Fibroblast of villous mesenchyme (primary cell): ENCODE measurements around the gene ZSWIM6. TPM values are rescaled to one million over a fixed set of nuclear protein-coding genes. Genes with fewer than 3 reads are reported as not detected.
"Not testable (repeated sequence)": the region's sequence is repeated elsewhere in the genome, so short reads cannot be mapped to it uniquely, and the experiment has no call there.

Experiments used
- DNase-seq: peaks from one replicate; pipeline ENCODE4 v3.0.0-alpha.2; 2010; ENCODE audit warnings: low read depth
- H3K4me3 ChIP-seq: 2 replicates; pipeline ENCODE4 v1.5.1; 2011; ENCODE audit warnings: low read depth, mild to moderate bottlenecking, low read length
- total RNA-seq: library from RNA; depleted of rRNA; stranded (reverse); fragments of >200 nt; gene quantifications from 2 replicates; pipeline ENCODE4 v1.2.3, GENCODE V29; 2012
- TF ChIP-seq, protein P1 (sequence below): IDR thresholded peaks from 2 replicates; pipeline ENCODE4 v1.5.1; 2012; ENCODE audit warnings: low read depth, mild to moderate bottlenecking, low read length; ENCODE audit not compliant: insufficient read depth

Gene ZSWIM6
- total RNA-seq, 1 donor = 16.4 TPM

GRCh38 chr5:61402244-61402823 is 70.3 kb downstream of the ZSWIM6 start:
- H3K4me3 ChIP-seq = no peak overlapping the region
- TF ChIP-seq, protein P1, sequence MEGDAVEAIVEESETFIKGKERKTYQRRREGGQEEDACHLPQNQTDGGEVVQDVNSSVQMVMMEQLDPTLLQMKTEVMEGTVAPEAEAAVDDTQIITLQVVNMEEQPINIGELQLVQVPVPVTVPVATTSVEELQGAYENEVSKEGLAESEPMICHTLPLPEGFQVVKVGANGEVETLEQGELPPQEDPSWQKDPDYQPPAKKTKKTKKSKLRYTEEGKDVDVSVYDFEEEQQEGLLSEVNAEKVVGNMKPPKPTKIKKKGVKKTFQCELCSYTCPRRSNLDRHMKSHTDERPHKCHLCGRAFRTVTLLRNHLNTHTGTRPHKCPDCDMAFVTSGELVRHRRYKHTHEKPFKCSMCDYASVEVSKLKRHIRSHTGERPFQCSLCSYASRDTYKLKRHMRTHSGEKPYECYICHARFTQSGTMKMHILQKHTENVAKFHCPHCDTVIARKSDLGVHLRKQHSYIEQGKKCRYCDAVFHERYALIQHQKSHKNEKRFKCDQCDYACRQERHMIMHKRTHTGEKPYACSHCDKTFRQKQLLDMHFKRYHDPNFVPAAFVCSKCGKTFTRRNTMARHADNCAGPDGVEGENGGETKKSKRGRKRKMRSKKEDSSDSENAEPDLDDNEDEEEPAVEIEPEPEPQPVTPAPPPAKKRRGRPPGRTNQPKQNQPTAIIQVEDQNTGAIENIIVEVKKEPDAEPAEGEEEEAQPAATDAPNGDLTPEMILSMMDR = no peak
- no peak for DNase-seq

DNA sequence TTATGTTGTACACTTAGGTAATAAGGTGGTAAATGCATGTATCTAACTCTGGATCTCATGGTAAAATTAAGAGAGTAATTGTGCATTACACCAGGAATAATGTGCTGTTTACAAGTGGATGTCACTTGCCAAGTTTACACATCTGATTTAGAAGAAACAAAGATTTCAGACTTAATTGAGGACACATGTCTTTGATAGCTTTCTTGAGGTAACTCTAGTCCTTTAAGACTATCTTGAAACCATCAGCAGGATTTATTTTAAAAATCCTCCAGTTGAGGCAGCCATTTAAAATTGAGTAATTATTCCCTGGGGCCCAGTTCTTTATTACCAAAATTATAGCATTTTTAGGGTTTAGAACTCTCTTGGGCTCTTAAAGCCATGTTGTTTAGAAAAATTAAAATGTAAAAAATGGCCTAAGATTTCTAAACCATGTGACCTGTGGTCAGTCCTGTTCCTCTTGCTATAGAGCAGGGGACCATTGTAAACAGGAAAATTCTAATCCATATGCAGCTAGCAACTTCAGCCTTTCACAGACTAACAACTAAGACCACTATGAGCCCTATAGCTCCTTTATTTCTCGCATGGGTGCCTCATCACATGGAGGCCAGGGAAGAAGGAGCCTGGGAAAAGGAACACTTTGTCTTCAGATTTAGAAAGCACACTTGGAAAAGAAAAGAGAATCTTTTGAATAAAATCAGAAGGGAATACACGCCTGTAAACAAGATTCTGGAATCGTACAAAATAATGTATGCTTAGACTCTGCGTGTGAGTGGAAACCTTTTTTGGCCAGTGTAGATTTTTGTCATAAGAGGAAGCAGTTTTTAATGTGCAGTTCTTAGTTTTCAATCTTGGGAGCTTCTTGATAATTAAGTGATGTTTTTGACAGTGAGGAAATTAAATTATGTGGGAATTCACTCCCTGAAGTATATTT is 71.2 kb downstream of the ZSWIM6 start:
- DNase-seq = peak; percentile 56
- TF ChIP-seq, protein P1 = no peak
- H3K4me3 ChIP-seq = no peak overlapping the region

DNA sequence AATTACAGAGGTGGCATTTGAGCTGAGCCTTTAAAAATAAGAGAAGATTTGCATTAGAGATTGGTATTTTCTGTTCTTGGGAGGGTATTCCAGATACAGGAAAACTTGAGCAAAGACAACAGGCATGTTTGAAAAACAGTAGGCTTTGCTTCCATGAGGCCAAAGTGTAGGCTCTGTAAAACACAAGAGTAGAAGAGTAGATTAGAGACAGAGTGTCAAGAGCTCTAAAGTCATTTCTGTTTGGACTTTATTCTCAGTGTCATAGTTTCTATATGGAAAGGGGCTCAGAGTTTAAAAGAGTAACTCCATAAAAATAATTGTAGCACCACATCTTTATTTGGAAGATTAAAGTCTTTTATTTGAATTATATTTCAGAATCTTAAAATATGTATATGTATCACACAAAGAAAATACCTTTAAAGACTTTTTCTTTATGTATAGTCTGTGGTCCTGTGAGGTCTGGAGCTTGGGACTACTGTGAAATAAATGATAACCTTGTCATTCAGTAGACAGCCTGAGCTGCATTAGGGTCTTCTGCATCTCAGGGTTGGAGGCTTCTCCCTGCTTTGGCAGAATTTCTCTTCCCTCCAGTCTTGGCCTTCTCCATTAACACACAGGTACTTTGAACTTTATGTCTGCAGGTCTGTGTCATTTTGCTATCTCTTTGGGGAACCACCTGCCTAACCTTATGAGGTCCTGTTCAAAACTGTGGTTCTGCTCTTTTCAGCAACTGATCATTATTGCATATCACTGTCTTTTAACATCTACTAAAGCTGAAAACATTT is 73.6 kb downstream of the ZSWIM6 start:
- DNase-seq = no peak
- no peak overlapping the region for H3K4me3 ChIP-seq
- TF ChIP-seq, protein P1 = no peak

- not testable (repeated sequence) for DNase-seq, H3K4me3 ChIP-seq
These were observed 74.4 kb downstream of the ZSWIM6 start for GRCh38 chr5:61406497-61406896.

GRCh38 chr5:61407706-61408270 is 75.7 kb downstream of the ZSWIM6 start:
- no peak overlapping the region for H3K4me3 ChIP-seq

GRCh38 chr5:61408476-61409168 is 76.6 kb downstream of the ZSWIM6 start:
- peak overlapping the region; percentile 34 for H3K4me3 ChIP-seq

More at GRCh38 chr5:61407706-61408270, 75.7 kb downstream of the ZSWIM6 start:
- no peak for DNase-seq
- TF ChIP-seq, protein P1 = no peak

More at GRCh38 chr5:61408476-61409168, 76.6 kb downstream of the ZSWIM6 start:
- TF ChIP-seq, protein P1 = no peak
- DNase-seq = peak; percentile 100
